Fibroblast of lung (primary cell): ENCODE data around the gene SLC6A12.

Experiments used
- EZH2 ChIP-seq: IDR thresholded peaks from 2 replicates; pipeline ENCODE4 v1.5.1; 2012; ENCODE audit warnings: low read length, control low read depth, mild to moderate bottlenecking; ENCODE audit errors: missing control alignments
- TF ChIP-seq, protein P1 (sequence below), 2 donors: IDR thresholded peaks in 1 of 2; conservative IDR thresholded peaks in 1 of 2; 1 replicate in 1 of 2; 2 replicates in 1 of 2; pipeline ENCODE4 v1.5.1; 2011 to 2012; ENCODE audit warnings: low read length in 2 of 2, control low read depth in 1 of 2, inconsistent platforms in 1 of 2, low read depth in 1 of 2, mild to moderate bottlenecking in 1 of 2

DNA sequence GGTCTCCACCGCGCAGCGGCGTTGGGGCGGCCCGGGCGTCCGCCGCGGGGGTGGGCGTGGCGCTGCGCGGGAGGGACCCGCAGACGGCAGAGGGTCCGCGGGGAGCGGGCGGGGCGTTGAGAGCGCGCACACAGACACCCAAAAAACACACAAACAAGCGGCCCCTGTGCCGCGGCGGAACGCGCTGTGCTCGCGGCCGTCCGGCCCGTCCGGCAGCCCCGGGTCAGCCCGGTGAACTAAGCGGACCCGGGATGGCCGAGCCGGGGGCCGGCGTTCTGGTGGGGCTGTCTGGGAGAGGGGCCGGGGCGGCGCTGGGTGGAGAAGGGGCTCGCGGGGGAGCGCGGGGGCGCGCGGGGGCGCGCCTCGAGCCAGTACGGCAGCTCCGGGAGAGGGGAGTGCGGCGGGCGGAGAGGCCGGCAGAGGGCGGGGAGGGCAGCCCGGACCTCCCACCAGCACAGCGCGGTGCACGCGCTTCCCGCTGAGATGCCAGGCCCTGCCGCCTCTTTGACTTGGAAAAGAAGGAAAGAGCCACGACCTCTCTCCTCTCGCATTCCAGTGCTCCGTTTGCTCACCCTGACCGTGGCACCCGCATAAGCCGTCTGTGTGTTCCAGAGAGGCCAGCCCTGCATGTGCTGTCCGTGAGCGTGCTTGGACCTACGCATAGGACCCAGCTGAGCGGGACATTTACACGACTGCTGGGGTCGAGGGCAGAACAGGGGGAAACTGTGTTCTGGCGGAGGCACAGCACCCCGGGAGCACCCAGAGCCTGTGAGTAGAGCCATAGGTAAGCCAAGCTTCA, 10.3 kb downstream of the SLC6A12 start:
- TF ChIP-seq EZH2: no peak
- TF ChIP-seq, protein P1, sequence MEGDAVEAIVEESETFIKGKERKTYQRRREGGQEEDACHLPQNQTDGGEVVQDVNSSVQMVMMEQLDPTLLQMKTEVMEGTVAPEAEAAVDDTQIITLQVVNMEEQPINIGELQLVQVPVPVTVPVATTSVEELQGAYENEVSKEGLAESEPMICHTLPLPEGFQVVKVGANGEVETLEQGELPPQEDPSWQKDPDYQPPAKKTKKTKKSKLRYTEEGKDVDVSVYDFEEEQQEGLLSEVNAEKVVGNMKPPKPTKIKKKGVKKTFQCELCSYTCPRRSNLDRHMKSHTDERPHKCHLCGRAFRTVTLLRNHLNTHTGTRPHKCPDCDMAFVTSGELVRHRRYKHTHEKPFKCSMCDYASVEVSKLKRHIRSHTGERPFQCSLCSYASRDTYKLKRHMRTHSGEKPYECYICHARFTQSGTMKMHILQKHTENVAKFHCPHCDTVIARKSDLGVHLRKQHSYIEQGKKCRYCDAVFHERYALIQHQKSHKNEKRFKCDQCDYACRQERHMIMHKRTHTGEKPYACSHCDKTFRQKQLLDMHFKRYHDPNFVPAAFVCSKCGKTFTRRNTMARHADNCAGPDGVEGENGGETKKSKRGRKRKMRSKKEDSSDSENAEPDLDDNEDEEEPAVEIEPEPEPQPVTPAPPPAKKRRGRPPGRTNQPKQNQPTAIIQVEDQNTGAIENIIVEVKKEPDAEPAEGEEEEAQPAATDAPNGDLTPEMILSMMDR (conservative IDR thresholded peaks at IDR 0.05 in 1 of 2, IDR thresholded peaks at IDR 0.05 in 1 of 2; ENCODE audit: low read depth in 1 of 2, low read length in 2 of 2): no peak
